K562 (cell line): ENCODE measurements around the gene CAMSAP3. TPM values are rescaled to one million over a fixed set of nuclear protein-coding genes. Genes with fewer than 3 reads are reported as not detected.
A peak's percentile ranks its signal among the peaks of the same experiment; 100 is the strongest.

Experiments
- ARHGAP35 ChIP-seq: fragments of 450-650 bp; IDR thresholded peaks from 2 replicates; pipeline ENCODE4 v1.6.1; 2018; ENCODE audit not compliant: partially characterized antibody
- CXXC5 ChIP-seq: fragments of 250-450 bp; sonication (Bioruptor Pico); IDR thresholded peaks from 2 replicates; pipeline ENCODE4 v1.8.0; 2022; ENCODE audit warnings: inconsistent platforms, mild to moderate bottlenecking, moderate library complexity
- FOXA3 ChIP-seq, 2 experiments: fragments of 450-650 bp in 1 of 2; sonication (generic) in 1 of 2; formaldehyde crosslinking; IDR thresholded peaks in 1 of 2; conservative IDR thresholded peaks in 1 of 2; 2 replicates each; pipeline versions ENCODE4 v1.4.0 to v1.8.0; 2020 to 2022; ENCODE audit warnings: mild to moderate bottlenecking in 2 of 2, missing genetic modification reagents in 1 of 2
- GATA2 ChIP-seq: sonication (generic); formaldehyde crosslinking; IDR thresholded peaks from 2 replicates; pipeline ENCODE4 v1.4.0; 2020; ENCODE audit warnings: mild to moderate bottlenecking, missing genetic modification reagents
- HIVEP1 ChIP-seq: fragments of 250-450 bp; sonication (Bioruptor Pico); IDR thresholded peaks from 2 replicates; pipeline ENCODE4 v1.4.0; 2020; ENCODE audit warnings: mild to moderate bottlenecking
- HNRNPL ChIP-seq: fragments of 200-400 bp; formaldehyde crosslinking; IDR thresholded peaks from 2 replicates; pipeline ENCODE4 v1.6.1; 2017; ENCODE audit warnings: low read depth, mild to moderate bottlenecking, low read length
- MXI1 ChIP-seq: IDR thresholded peaks from 2 replicates; pipeline ENCODE4 v1.6.1; 2011; ENCODE audit warnings: low read depth, mild to moderate bottlenecking, improper control_type of control experiment, low read length
- PCBP1 ChIP-seq: fragments of 200-400 bp; formaldehyde crosslinking; IDR thresholded peaks from 2 replicates; pipeline ENCODE4 v1.6.1; 2018; ENCODE audit warnings: mild to moderate bottlenecking, low read depth, low read length; ENCODE audit not compliant: poor library complexity, severe bottlenecking
- PKNOX1 ChIP-seq: fragments of 450-650 bp; IDR thresholded peaks from 2 replicates; pipeline ENCODE4 v1.6.1; 2016
- TAF9B ChIP-seq: fragments of 450-650 bp; IDR thresholded peaks from 2 replicates; pipeline ENCODE4 v1.6.1; 2018; ENCODE audit warnings: mild to moderate bottlenecking; ENCODE audit not compliant: partially characterized antibody
- TEAD2 ChIP-seq: fragments of 450-650 bp; IDR thresholded peaks from 2 replicates; pipeline ENCODE4 v1.6.1; 2016; ENCODE audit warnings: missing genetic modification characterization, control low read depth, missing compliant biosample characterization
- ZNF76 ChIP-seq: fragments of 250-450 bp; sonication (Bioruptor Pico); IDR thresholded peaks from 2 replicates; pipeline ENCODE4 v1.4.0; 2020; ENCODE audit warnings: mild to moderate bottlenecking, moderate library complexity, borderline replicate concordance
- ZZZ3 ChIP-seq: fragments of 450-650 bp; IDR thresholded peaks from 2 replicates; pipeline ENCODE4 v1.6.1; 2016; ENCODE audit warnings: antibody characterized with exemption, mild to moderate bottlenecking, moderate library complexity
- polyA plus RNA-seq, 8 experiments: library from polyadenylated mRNA; depleted of rRNA in 4 of 8; stranded (reverse) in 5 of 8; unstranded in 3 of 8; fragments of >200 nt; fragmentation: Nextera tagmentation in 2 of 8; fragmentation: Illumina TruSeq in 1 of 8; extraction: Ambion mirVana in 2 of 8; extraction: Trizol in 1 of 8; gene quantifications; 2 replicates each; pipeline versions ENCODE4 v1.2.1 to v1.2.3, GENCODE V29; 2011 to 2014; ENCODE audit warnings: inconsistent platforms in 1 of 8, missing spikeins in 1 of 8
- total RNA-seq, 7 experiments: library from RNA; depleted of rRNA in 6 of 7; stranded (reverse); fragments of >200 nt in 6 of 7; fragmentation: Illumina TruSeq in 2 of 7; extraction: Trizol in 2 of 7; gene quantifications; 2 replicates each; pipeline versions ENCODE4 v1.2.1 to v1.2.3, GENCODE V29; 2011 to 2021; ENCODE audit warnings: low replicate concordance in 1 of 7
- TF ChIP-seq, protein P1 (sequence below), 2 experiments: fragments of 450-650 bp; IDR thresholded peaks; 2 replicates each; pipeline ENCODE4 v1.6.1; 2016
- TF ChIP-seq, protein P2 (sequence below): fragments of 250-450 bp; sonication (Bioruptor Pico); IDR thresholded peaks from 2 replicates; pipeline ENCODE4 v1.4.0; 2020

The CAMSAP3 gene
- total and polyA plus RNA-seq, 9 of the 15 experiments (the other 6 are each of a cell fraction or from before 2014, with no cell fraction given): 0.01 to 0.89 (median 0.22) TPM; not detected in 1

- TF ChIP-seq ARHGAP35 (no peak), TEAD2 (tag) (no peak), PKNOX1 (no peak), CXXC5 (CRISPR knock-in tag) (no peak), HNRNPL (no peak), PCBP1 (no peak), MXI1 (no peak), HIVEP1 (no peak), TAF9B (no peak), FOXA3 (CRISPR knock-in tag; conservative IDR thresholded peaks at IDR 0.05 in 1 of 2, IDR thresholded peaks at IDR 0.05 in 1 of 2) (no peak), ZZZ3 (no peak), ZNF76 (CRISPR knock-in tag) (no peak), GATA2 (no peak)
- TF ChIP-seq, protein P1, sequence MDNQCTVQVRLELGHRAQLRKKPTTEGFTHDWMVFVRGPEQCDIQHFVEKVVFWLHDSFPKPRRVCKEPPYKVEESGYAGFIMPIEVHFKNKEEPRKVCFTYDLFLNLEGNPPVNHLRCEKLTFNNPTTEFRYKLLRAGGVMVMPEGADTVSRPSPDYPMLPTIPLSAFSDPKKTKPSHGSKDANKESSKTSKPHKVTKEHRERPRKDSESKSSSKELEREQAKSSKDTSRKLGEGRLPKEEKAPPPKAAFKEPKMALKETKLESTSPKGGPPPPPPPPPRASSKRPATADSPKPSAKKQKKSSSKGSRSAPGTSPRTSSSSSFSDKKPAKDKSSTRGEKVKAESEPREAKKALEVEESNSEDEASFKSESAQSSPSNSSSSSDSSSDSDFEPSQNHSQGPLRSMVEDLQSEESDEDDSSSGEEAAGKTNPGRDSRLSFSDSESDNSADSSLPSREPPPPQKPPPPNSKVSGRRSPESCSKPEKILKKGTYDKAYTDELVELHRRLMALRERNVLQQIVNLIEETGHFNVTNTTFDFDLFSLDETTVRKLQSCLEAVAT (IDR thresholded peaks at IDR 0.05): peak in 1 of 2 experiments; percentile 86; a peak in 2 of 4 replicates
- TF ChIP-seq, protein P2, sequence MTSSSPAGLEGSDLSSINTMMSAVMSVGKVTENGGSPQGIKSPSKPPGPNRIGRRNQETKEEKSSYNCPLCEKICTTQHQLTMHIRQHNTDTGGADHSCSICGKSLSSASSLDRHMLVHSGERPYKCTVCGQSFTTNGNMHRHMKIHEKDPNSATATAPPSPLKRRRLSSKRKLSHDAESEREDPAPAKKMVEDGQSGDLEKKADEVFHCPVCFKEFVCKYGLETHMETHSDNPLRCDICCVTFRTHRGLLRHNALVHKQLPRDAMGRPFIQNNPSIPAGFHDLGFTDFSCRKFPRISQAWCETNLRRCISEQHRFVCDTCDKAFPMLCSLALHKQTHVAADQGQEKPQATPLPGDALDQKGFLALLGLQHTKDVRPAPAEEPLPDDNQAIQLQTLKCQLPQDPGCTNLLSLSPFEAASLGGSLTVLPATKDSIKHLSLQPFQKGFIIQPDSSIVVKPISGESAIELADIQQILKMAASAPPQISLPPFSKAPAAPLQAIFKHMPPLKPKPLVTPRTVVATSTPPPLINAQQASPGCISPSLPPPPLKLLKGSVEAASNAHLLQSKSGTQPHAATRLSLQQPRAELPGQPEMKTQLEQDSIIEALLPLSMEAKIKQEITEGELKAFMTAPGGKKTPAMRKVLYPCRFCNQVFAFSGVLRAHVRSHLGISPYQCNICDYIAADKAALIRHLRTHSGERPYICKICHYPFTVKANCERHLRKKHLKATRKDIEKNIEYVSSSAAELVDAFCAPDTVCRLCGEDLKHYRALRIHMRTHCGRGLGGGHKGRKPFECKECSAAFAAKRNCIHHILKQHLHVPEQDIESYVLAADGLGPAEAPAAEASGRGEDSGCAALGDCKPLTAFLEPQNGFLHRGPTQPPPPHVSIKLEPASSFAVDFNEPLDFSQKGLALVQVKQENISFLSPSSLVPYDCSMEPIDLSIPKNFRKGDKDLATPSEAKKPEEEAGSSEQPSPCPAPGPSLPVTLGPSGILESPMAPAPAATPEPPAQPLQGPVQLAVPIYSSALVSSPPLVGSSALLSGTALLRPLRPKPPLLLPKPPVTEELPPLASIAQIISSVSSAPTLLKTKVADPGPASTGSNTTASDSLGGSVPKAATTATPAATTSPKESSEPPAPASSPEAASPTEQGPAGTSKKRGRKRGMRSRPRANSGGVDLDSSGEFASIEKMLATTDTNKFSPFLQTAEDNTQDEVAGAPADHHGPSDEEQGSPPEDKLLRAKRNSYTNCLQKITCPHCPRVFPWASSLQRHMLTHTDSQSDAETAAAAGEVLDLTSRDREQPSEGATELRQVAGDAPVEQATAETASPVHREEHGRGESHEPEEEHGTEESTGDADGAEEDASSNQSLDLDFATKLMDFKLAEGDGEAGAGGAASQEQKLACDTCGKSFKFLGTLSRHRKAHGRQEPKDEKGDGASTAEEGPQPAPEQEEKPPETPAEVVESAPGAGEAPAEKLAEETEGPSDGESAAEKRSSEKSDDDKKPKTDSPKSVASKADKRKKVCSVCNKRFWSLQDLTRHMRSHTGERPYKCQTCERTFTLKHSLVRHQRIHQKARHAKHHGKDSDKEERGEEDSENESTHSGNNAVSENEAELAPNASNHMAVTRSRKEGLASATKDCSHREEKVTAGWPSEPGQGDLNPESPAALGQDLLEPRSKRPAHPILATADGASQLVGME (CRISPR knock-in tag): no peak
Measured at GRCh38 chr19:7560255-7560654, 35.4 kb upstream of the CAMSAP3 start (continued).
